SKM-1 (cell line): Measurements from ENCODE around the gene CD3D.

ENCODE experiments used
- DNase-seq: peaks from one replicate; lab custom pipeline; 2025; ENCODE audit not compliant: unreplicated experiment; lab: John Stamatoyannopoulos, UW

The CD3D gene

GRCh38 chr11:118304227-118304567 is 38.3 kb downstream of the CD3D start:
- DNase-seq = no peak

DNA sequence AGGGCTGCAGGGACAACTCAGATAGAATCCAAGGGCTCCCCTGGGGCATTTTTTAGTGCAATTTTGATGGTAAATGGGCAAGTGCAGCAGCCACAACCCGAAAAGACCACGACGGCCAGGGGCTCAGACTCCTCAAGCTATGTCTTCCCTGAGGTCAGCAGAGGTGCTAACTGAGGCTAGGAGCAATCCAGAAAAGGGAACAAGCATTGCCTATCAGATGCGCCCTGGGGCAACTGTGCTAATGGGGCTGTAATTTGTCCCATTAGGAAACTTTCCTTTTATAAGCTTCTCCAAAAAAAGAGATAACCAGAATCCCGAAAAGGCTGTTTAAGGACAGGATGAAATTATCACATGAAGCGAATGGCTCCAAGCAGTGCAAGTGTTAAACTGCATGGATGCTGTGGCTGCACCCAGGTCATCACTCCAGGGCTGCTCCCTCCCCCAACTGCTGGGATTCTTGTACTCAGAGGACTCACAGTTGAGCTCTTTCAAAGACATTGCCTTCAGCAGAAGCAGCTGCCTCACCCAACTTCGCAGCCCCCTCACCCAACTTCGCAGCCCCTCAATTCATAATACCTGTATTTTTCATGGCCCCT is 40.8 kb downstream of the CD3D start:
- DNase-seq = no peak

DNA sequence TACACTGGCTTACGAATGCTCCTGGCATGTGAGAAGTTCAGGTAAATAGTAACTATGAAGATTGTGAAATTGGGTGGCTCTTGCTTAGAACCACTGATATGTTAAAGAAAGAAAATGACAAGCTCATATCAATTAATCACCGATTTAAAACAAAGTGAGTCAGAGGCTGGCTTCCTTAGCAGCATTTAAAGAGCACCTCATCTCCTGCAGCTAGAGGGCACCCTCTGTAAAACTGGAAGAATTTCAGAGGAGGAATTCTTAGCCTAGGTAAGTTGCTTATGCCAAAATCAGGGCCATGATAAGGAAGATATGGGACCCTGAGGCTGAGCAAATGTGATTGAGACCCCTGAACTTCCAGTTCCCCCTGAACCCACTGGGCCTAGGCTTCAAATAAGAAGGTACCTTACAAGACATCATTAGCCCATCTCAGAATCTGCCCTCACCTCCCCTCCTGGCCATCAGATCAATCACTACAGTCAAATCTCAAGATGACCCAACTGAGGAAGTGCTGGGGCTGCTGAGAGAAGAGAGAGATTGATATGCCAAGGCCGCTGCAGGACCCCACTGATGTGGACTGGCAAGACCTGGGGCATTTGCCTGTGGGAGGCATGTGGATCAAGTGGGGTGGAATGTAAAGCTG is 46.6 kb downstream of the CD3D start:
- DNase-seq = peak; percentile 25

GRCh38 chr11:118295199-118295598 is 47.3 kb downstream of the CD3D start:
- DNase-seq = no peak

DNA sequence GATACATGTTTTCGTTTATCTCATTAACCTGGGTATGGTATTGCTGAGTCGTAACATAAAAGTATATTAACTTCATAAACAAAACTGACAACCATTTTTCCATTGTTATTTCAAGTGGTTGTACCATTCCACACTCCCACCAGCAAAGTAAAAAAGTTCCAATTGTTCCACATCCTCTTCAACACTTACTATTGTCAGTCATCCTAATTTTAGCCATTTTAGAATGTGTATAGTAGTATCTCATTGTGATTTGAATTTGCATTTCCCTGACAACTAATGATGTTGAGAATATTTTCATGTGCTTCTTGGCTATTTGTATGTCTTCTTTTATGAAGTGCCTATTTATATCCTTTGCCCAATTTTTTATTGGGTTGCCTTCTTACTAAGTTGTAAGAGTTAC is 48.5 kb downstream of the CD3D start:
- DNase-seq = no peak

DNA sequence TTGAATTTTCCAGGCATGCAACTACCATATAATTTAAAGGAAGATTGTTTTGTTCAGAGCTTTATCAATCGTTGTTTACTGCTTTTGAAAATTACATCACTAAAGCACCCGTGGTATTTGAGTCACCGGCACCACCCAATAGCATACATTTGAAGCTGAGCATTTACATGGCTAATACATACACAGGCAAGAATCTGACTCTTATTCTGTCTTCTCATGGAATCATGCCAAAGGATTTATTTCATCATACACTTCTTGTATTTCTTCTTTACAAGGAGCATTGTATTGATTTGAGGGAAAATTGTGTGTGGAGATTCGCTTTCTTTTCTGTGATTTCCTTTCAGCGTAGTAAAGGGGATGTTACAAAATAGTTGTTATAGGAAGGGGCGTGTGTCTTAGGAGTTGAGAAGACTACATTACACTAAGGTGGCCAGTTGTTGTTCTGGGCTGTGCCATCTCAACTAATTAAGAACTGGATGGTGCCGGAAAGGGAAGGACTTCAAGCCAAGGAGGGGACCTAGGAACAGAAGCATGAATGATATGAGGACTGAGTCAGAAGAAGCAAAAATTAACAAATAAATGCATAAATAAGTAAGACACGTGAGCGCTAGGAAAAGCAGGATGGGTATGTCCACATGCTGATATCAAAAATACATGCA is 50.9 kb downstream of the CD3D start:
- no peak for DNase-seq

DNA sequence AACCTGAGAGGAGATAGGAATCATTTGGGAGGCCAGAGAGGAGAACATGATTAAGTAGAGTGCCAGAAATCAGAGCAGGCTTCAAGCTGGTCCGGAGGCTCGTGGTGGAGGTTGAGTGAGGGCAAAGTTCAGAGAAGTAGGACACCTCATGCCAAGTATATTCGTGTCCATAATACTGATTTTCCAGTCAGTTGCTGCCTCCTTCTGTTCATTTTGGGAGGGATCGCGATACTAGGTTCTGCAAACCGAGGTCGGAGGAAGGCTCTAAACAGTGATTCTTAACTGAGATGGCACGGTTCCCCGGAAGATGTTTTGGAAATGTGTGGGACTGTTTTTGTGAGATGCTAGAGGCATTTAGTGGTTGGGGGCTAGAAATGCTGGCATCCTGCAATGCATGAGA is 51.6 kb downstream of the CD3D start:
- DNase-seq = no peak

GRCh38 chr11:118289401-118289800 is 53.1 kb downstream of the CD3D start:
- no peak for DNase-seq
